ENCODE results near the gene AFM. TPM values are rescaled to one million over a fixed set of nuclear protein-coding genes. Genes with fewer than 3 reads are reported as not detected.

The AFM gene
- polyA plus RNA-seq, 1 donor from 2014 or later = not detected

- Histone ChIP-seq H4K20me1 (ENCODE audit: insufficient read depth) (no peaks in the 10 kb centered on the region), H3F3A (ENCODE audit: insufficient read depth, low read length, poor library complexity, severe bottlenecking) (no peaks in the 10 kb centered on the region), H3K79me2 (replicated peaks; ENCODE audit: insufficient read depth, low read length) (no peaks in the 10 kb centered on the region)
Observed at GRCh38 chr4:73479323-73479722, 2.2 kb upstream of the AFM start.

GRCh38 chr4:73485085-73485484, 3.5 kb downstream of the AFM start:
- Histone ChIP-seq H3K4me2 (ENCODE audit: low read length) (no peak overlapping the region), H3K36me3 (ENCODE audit: insufficient read depth, low read length) (no peaks in the 10 kb centered on the region), H3K27ac (ENCODE audit: low read length) (no peak overlapping the region), H3K79me2 (replicated peaks; ENCODE audit: insufficient read depth, low read length) (no peaks in the 10 kb centered on the region), H3K4me3 (ENCODE audit: low read length) (no peak overlapping the region), H3K9ac (ENCODE audit: low read length) (no peak overlapping the region), H4K20me1 (ENCODE audit: insufficient read depth) (no peaks in the 10 kb centered on the region), H3K9me2 (ENCODE audit: insufficient read depth, low read length) (no peaks in the 10 kb centered on the region), H3F3A (ENCODE audit: insufficient read depth, low read length, poor library complexity, severe bottlenecking) (no peaks in the 10 kb centered on the region), H3K27me3 (ENCODE audit: insufficient read depth, low read depth, low read length) (no peaks in the 10 kb centered on the region), H2AFZ (ENCODE audit: low read depth, low read length) (no peak overlapping the region), H3K9me3 (ENCODE audit: low read length) (no peaks in the 10 kb centered on the region)
- TF ChIP-seq MXI1 (conservative IDR thresholded peaks at IDR 0.05; ENCODE audit: poor library complexity, severe bottlenecking) (no peak), TAF1 (IDR thresholded peaks at IDR 0.05; ENCODE audit: low read depth) (no peak), RAD21 (conservative IDR thresholded peaks at IDR 0.05) (no peak), CTCF (IDR thresholded peaks at IDR 0.05; ENCODE audit: poor library complexity, severe bottlenecking) (no peak), EZH2 (IDR thresholded peaks at IDR 0.05; ENCODE audit: borderline replicate concordance, insufficient read depth, low read length, poor library complexity, severe bottlenecking) (no peak), EP300 (conservative IDR thresholded peaks at IDR 0.05; ENCODE audit: poor library complexity, severe bottlenecking) (no peak), POLR2AphosphoS5 (IDR thresholded peaks at IDR 0.05) (no peak)

More at GRCh38 chr4:73479323-73479722, 2.2 kb upstream of the AFM start:
- Histone ChIP-seq H3K9ac (ENCODE audit: low read length) (no peak overlapping the region), H3K27me3 (ENCODE audit: insufficient read depth, low read depth, low read length) (no peaks in the 10 kb centered on the region), H3K9me3 (ENCODE audit: low read length) (peaks cover 2% of the 10 kb centered on the region), H2AFZ (ENCODE audit: low read depth, low read length) (no peak overlapping the region), H3K4me2 (ENCODE audit: low read length) (no peak overlapping the region), H3K4me3 (ENCODE audit: low read length) (no peak overlapping the region), H3K27ac (ENCODE audit: low read length) (no peak overlapping the region), H3K9me2 (ENCODE audit: insufficient read depth, low read length) (no peaks in the 10 kb centered on the region), H3K36me3 (ENCODE audit: insufficient read depth, low read length) (no peaks in the 10 kb centered on the region)
- no peak for TF ChIP-seq RAD21 (conservative IDR thresholded peaks at IDR 0.05)
- TF ChIP-seq REST (IDR thresholded peaks at IDR 0.05; ENCODE audit: borderline replicate concordance) = no peak
- no peak for TF ChIP-seq MXI1 (conservative IDR thresholded peaks at IDR 0.05; ENCODE audit: poor library complexity, severe bottlenecking)
- no peak for TF ChIP-seq TAF1 (IDR thresholded peaks at IDR 0.05; ENCODE audit: low read depth)
- TF ChIP-seq EZH2 (IDR thresholded peaks at IDR 0.05; ENCODE audit: borderline replicate concordance, insufficient read depth, low read length, poor library complexity, severe bottlenecking) = no peak
- no peak for TF ChIP-seq EP300 (conservative IDR thresholded peaks at IDR 0.05; ENCODE audit: poor library complexity, severe bottlenecking)
- TF ChIP-seq POLR2AphosphoS5 (IDR thresholded peaks at IDR 0.05) = no peak
- no peak for TF ChIP-seq SMC3 (conservative IDR thresholded peaks at IDR 0.05; ENCODE audit: poor library complexity)
- TF ChIP-seq CTCF (IDR thresholded peaks at IDR 0.05; ENCODE audit: poor library complexity, severe bottlenecking) = no peak
